ENCODE results near the gene BCL7B. TPM values are rescaled to one million over a fixed set of nuclear protein-coding genes. Genes with fewer than 3 reads are reported as not detected.
A peak's percentile ranks its signal among the peaks of the same experiment; 100 is the strongest.
"Not testable (repeated sequence)": the region's sequence is repeated elsewhere in the genome, so short reads cannot be mapped to it uniquely, and the experiment has no call there.

The BCL7B gene
- polyA plus RNA-seq, 4 donors: 30.9 to 45.2 (median 37.6) TPM

DNA sequence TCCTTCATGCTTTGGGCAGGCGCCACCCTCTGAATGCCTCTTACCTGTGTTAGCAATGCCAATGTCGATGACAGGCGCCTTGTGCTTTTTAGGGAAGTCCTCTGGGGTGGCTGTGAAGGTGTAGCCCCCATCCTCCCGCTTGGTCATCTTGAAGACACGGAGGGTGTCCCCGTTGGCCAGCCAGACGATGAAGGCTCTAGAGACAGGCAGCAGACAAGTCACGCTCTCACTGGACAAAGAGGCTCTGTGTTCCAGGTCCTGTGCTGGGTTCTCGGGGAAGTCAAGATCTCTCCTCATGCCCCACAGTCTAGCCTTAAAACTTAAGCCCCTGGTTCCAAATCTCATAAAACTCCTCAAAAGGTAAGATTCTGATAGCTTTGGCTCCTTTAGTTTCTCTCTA, 15.8 kb upstream of the BCL7B start:
- no peak for DNase-seq (ENCODE audit: low read depth in 4 of 4, low spot score in 3 of 4)

DNA sequence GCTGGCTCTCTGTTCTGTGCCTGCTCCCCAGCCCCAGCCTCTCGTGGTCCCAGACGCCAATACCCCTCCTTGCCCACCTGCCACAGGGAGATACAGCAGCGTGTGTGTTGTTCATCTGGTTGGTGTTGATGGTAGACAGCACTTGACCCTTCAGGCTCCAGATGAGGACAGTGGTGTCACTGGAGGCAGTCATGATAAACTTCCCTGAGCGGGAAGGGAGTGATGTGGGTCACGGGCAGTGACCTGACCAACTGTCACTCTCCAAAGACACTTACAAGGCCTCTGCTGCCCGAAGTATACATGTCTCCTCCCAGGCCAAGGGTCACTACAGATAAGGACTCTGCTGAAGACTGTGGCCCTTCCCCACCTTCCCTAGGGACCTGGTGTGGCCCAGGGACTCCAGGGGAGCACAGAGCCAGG, 15.3 kb upstream of the BCL7B start:
- DNase-seq (ENCODE audit: low read depth in 4 of 4, low spot score in 3 of 4): no peak

DNA sequence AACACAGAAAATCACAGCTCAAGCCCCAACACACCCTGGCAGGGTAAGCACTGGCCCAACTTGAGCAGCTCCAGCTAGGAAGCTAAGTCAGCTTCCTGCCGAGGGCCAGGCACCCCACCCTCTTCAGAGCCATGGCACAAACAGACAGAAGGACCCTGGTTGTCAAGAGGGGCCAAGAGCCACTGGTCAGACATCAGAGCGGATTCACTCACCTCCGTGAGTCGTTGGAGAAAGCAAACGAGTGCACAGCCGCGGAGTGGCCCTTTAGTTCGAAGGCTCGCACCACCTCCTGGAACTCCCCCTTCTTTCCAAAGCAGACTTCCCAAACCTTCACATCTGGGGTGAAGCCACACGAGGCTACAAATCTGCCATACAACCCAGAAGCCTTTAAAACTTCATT, 13.5 kb upstream of the BCL7B start:
- DNase-seq (ENCODE audit: low read depth in 4 of 4, low spot score in 3 of 4): no peak

DNA sequence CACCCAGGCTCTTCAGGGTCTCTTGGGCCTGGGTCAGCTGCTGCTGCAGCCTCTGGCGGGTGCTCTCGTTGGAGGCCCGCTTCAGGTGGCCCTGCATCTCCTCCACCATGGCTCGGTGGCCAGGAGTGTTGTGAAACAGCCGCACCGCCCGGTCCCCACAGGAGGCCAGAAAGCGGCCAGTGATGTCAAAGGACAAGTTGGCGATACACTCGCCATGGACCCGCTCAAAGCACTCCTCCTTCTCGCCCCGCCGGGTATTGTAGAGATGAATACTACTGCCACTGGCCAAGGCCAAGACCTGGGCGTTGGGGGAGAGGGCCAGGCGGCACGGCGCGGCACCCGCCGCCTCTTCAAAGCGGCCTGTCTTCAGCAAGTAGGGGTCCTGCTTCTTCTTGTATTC, 13.0 kb upstream of the BCL7B start:
- DNase-seq (ENCODE audit: low read depth in 4 of 4, low spot score in 3 of 4): no peak

DNA sequence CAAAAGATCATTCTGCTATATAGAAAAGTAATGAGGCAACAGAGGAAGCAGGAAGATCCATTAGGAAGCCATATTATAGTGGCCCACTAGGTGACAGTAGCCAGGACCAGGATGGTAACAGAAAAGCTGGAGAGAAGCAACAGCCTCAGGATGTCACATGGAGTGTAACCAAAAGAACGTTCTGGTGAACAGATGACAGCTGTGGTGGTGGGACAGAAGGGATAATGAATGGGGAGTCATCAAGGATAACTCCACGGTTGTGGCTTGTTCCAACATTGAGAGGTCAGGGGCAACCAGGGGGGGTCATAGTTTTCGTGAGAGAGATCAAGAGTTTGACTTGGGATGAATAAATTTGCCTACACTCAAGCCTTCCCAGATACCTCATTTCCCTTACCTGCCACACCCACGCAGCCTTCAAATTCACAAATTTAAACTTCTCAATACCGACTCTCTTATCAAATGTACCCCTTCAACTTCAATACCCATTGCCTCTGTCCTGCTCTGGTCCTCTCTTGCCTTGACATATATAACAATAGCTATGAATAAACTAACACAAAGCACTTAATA, 11.6 kb upstream of the BCL7B start:
- DNase-seq (ENCODE audit: low read depth in 4 of 4, low spot score in 3 of 4): no peak

DNA sequence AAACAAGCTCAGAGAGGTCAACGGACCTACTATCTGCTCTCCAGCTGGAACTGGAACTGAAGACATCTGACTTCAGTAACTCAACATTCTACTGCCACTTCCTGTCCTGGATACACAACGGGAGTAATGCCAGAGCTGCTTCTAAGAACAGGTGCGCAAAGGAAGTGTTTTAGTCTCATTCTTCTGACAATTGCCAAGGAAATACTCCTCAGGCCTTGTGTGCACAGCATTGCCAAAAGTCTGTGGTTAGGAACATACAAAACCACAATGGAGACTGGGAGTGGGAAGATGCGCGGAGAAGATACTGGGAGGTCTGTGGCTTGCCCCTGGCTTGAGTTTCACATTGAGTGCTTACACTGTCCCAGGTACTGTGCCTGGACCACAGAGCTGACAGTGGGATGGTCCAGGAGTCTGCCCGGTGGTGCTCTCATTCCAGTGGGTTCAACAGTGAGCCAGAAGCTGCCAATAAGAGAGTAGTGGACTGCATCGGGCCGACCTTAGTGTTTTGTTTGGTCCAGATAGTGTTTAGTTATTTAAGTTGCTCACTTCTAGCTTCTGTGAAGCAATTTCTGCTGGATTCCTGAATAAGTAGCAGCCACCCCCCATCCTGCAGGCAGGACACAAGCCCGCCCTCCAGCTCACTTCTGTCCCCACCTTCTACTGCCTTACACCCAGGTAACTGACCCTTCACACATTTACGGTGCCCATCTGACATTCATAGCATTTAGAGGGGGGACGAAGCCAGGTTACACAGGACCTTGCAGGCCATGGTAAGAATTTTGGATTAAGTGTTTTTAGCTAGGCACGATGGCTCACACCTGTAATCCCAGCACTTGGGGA, 10.6 kb upstream of the BCL7B start:
- DNase-seq (ENCODE audit: low read depth in 4 of 4, low spot score in 3 of 4): no peak

DNA sequence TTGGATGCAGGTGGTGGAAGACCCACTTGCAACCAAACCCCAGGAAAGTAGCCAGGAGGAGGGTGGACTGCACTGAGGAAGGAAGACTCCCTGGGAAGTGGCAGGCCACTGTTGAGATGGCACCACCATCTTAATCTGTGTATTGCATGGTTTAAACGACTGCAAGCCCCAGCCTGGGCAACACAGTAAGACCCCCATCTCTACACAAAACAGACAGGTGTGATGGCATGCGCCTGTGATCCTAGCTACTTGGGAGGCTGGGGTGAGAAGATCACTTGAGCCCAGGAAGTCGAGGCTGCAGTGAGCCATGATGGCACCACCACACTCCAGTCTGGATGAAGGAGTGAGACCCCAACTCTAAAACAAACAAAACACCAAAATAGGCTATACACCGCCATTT, 9.7 kb upstream of the BCL7B start:
- no peak for DNase-seq (ENCODE audit: low read depth in 4 of 4, low spot score in 3 of 4)

DNA sequence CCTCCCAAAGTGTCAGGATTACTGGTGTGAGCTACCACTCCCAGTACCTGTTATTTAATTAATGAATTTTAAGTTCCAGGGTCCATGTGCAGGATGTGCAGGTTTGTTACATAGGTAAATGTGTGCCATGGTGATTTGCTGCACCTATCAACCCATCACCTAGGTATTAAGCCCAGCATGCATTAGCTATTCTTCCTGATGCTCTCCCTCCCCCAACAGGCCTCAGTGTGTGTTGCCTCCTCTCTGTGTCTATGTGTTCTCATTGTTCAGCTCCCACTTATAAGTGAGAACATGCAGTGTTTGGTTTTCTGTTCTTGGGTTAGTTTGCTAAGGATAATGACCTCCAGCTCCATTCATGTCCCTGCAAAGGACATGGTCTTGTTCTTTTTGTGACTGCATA, 8.9 kb upstream of the BCL7B start:
- DNase-seq (ENCODE audit: low read depth in 4 of 4, low spot score in 3 of 4): not testable (repeated sequence)

DNA sequence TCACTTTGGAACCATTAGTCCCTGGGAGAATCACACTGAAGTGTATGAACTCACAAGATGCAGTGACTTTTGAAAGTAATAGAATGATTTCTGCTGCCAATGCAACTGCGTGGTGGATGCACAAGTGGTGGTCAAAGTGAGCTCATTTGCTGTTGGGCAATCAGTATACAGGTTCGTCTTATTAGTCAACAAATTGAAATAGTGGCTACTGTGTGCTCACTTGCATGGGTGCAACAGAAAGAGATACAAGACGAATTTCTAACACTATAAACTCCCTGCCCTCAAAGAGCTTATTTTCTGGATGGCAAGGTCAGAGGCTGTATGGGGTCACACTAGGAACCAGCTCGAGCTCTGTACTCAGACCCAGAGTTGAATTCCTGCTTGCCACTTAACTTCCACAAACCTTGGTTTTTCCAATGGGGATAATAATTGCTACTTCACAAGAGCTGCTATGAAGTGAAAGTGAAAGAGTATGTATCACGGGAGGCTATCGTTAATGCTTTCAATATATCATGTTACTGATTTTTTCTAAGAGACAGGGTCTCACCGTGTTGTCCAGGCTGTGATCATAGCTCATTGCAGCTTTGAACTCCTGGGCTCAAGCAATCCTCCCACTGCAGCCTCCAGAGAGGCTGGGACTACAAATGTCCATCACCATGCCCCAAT, 8.3 kb upstream of the BCL7B start:
- DNase-seq (ENCODE audit: low read depth in 4 of 4, low spot score in 3 of 4): no peak

DNA sequence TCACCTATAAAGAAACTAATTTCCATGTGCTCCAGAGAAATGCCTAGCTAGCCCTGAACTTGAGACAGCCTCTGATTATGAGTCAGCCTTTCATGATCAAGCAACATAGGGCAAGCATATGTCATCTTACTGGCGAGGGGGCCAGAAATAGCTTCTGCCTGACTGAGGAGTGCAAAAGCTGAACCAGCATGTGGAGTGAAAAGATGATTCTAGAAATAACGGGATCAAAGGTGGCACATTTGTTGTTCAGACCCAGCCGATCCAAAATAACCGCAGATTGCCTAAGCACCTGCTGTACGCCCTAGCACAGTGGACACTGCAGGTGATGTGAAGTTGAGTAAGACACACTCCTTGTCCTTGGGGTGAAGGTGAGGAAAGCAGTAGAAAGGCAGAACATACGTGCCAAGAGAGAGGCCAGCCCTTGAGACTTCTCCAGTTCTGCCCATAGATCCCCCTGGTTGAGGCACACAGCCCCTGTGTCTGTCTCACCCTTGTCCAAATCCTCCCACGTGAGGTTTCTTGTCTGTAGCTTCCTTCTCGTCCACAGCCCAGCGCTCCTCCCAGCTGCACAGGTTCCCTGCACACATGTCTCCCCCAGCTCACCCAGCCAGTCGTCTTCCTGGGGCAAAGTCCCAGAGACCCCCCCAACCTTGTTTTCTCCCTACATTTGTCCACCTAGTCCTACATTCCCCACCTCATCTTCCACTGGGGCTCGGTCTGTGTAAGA, 2.8 kb upstream of the BCL7B start:
- no peak for DNase-seq (ENCODE audit: low read depth in 4 of 4, low spot score in 3 of 4)

DNA sequence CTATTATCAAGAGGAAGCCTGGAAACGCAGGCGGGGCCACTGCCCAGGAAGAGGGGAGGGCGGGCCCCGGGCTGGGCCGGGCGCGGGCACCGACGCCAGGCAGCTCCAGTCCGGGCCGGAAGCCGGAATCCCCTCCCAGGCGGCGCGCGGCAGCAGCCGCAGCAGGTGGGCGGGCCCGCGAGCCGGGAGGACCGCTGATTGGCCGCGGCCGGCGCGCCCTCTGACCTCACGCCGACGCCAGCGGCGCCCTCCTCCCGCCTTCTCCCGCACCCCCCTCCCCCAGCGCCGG, 438 bp downstream of the BCL7B start:
- peak; percentile 70 to 81 (median 80) for DNase-seq (ENCODE audit: low read depth in 4 of 4, low spot score in 3 of 4)

DNA sequence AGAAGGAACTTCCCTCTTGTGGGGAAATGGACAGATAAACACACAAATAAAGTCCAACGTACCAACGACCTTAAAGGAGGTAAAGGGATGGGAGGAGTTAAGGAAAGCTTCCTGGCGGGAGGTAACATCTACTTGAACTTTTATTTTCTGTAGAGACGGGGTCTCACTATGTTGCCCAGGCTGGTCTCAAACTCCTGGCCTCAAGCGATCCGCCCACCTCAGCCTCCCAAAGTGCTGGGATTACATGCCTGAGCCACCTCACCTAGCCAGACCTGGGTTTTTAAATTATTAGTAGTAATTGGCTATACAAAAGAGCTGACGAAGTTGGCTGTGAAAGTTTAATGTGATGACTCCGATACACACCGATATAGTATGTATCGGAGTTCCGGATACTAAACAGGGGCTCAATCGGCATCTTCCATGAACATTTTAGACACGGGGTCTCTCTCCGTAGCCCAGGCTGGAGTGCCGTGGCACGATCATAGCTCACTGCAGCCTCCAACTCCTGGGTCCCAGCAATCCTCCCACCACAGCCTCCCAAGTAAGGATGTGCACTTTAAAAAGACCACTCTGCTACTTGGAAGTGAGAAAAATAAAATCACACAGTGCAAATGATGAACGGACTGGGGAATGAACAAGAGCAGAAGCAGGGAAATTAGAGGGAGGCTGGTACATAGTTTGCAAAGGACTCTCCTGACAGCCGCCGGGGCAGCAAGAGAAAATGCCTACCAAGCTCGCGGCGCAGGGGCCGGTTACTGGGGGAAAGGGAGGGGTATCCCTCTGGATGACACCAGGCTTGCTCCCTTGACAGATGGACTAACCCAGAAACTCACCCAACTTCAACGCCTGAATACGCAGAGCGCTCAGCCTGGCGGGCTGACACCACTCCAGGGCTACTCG, 1.0 kb downstream of the BCL7B start:
- no peak for DNase-seq (ENCODE audit: low read depth in 4 of 4, low spot score in 3 of 4)

DNA sequence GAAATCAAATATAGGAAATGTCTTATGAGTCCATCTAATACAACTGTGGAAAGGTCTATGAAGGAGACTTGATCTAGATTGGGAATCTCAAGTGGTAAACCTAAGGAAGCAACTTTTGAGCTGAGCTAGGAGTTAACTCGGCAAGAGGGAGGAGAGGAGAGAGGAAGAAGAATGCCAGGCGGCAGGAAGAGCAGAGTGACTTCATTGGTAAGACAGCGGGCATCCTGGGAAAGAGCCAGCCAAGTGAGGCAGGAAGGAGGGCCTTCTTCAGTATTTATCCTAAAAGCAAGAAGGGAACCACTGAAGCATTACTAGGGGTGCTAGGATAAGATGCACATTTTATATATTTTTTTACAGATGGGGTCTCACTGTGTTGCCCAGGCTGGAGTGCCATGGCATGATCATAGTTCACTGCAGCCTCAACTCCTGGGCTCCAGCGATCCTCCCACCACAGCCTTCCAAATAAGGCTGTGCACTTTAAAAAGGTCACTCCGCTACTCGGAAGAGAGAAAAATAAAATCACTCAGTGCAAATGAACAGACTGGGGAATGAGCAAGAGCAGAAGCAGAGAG, 2.0 kb downstream of the BCL7B start:
- DNase-seq (ENCODE audit: low read depth in 4 of 4, low spot score in 3 of 4): no peak

DNA sequence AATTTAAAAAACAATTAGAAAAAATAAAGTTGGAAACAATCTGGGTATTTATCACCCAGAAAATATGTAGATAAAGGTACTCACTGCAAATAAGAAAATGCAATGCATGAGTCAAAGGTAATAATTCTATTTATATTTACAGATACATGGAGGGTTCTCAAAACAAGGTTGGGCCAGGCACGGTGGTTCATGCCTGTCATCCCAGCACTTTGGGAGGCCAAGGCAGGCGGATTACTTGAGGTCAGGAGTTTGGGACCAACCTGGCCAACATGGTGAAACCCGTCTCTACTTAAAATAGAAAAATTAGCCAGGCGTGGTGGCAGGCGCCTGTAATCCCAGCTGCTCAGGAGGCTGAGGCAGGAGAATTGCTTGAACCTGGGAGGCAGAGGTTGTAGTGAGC, 7.4 kb downstream of the BCL7B start:
- DNase-seq (ENCODE audit: low read depth in 4 of 4, low spot score in 3 of 4): not testable (repeated sequence)

DNA sequence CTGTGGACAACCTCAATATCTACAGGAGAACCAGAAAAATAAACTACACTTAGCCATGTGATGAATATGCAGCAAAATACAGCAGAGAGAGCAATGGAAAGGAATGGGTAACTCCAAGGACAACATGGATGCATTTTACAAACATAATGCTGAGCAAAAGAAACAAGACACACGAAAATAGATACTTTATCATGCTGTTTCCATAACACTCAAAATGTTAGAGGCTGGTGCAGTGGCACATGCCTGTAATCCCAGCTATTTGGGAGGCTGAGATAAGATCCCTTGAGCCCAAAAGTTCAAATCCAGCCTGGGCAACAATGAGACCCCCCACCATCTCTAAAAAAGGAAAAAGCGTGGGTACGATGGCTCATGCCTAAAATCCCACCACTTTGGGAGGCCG, 8.3 kb downstream of the BCL7B start:
- DNase-seq (ENCODE audit: low read depth in 4 of 4, low spot score in 3 of 4): no peak

DNA sequence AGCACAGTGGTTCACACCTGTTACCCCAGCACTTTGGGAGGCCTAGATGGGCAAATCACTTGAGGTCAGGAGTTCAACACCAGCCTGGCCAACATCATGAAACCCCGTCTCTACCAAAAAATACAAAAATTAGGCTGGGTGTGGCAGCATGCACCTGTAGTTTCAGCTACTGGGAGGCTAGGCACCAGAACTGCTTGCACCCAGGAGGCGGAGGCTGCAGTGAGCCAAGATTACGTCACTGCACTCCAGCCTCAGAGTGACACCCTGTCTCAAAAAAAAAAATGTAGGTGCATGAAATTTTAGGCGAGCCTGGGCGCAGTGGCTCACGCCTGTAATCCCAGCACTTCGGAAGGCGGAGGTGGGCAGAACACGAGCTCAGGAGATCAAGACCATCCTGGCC, 9.6 kb downstream of the BCL7B start:
- DNase-seq (ENCODE audit: low read depth in 4 of 4, low spot score in 3 of 4): no peak

DNA sequence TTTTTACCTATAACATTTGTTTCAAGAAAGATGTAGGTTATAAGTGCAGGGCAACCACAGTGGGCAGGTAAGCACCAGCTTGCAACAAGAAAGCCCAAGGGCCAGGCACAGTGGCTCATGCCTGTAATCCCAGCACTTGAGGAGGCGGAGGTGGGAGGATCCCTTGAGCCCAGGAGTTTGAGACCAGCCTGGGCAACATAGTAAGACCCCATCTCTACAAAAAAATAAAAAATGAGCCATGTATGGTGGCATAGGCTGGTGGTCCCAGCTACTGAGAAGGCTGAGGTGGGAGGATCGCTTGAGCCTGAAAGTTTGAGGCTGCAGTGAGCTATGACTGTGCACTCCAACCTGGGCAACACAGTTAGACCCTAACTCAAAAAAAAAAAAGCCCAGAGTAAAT, 12.8 kb downstream of the BCL7B start:
- no peak for DNase-seq (ENCODE audit: low read depth in 4 of 4, low spot score in 3 of 4)

DNA sequence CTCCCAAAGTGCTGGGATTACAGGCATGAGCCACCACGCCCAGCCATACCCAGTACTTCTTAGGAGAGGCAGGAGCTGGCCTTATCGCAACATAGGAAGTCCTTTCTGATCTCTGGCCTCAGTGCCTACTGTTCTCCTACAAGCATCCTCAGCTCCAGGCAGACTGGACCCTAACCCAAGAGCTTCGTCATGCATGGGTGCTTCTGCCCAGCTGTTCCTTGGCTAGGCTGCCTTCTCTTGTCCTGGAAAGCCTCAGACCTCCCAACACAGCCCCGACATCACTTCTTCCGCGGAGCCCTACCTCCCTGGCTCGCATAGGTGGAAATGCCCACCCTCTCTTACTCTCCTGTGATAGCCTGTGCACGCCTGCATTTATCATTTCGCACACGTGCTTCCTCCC, 15.8 kb downstream of the BCL7B start:
- no peak for DNase-seq (ENCODE audit: low read depth in 4 of 4, low spot score in 3 of 4)

DNA sequence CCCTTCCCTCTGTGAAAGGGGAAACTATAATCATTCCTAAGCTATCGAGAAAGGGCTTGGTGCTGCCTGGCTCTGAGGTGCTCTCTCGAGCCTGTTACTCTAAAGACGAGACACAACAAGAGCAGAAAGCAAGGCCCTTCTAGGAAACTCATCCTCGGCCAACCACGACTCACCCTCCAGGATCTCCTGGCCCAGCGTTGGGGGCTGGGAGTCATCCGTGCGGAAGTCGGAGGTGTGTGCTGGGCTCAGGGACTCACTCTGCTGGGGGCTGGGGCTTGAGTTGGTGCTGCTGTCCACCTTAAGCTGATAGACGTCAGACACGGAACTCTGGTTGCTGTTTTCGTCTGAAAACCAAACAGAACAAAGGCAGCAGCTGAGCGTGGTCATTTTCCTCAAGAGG, 17.8 kb downstream of the BCL7B start:
- DNase-seq (ENCODE audit: low read depth in 4 of 4, low spot score in 3 of 4): no peak

DNA sequence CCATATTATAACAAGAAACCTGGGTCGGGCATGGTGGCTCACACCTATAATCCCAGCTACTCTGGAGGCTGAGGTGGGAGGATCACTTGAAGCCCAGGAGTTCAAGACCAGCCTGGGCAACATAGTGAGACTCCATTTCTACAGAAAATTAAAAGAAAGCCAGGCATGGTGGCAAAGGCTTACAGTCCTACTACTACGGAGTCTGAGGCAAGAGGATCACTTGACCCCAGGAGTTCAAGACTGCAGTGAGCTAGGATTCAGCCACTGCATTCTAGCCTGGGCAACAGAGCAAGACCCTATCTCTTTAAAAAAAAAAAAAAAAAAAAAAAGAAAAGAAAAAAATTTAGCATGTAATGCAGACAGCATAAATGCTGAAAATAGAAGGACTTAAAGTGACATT, 19.0 kb downstream of the BCL7B start:
- not testable (repeated sequence) for DNase-seq (ENCODE audit: low read depth in 4 of 4, low spot score in 3 of 4)
